ENCODE data around the gene NSD1.

Gene NSD1

GRCh38 chr5:177089825-177090641 is 43.5 kb upstream of the NSD1 start:
- Histone ChIP-seq H3K79me2 (ENCODE audit: control insufficient read depth, low read length) (no peaks in the 10 kb centered on the region), H3K9me3 (ENCODE audit: control insufficient read depth, insufficient read depth, low read length) (no peaks in the 10 kb centered on the region), H3K4me3 (ENCODE audit: low read length) (no peak overlapping the region), H3F3A (ENCODE audit: control insufficient read depth, insufficient read depth) (peaks cover 12% of the 10 kb centered on the region), H3K4me1 (ENCODE audit: control insufficient read depth, low read length) (peaks cover 24% of the 10 kb centered on the region), H3K36me3 (ENCODE audit: control insufficient read depth, low read length) (no peaks in the 10 kb centered on the region), H3K27me3 (ENCODE audit: control insufficient read depth, low read length) (no peaks in the 10 kb centered on the region), H3K4me2 (ENCODE audit: low read length) (no peak overlapping the region), H3K9me2 (replicated peaks; ENCODE audit: control insufficient read depth, low read length) (no peaks in the 10 kb centered on the region), H3K27ac (ENCODE audit: low read depth, low read length) (no peak overlapping the region), H4K20me1 (ENCODE audit: control insufficient read depth, insufficient read depth, low read depth, low read length) (no peaks in the 10 kb centered on the region)
- no peak for TF ChIP-seq EZH2phosphoT487 (IDR thresholded peaks at IDR 0.05; ENCODE audit: borderline replicate concordance, low read length)
- TF ChIP-seq CTCF (IDR thresholded peaks at IDR 0.05; ENCODE audit: low read depth, low read length, poor library complexity, severe bottlenecking): no peak

GRCh38 chr5:177090813-177091212 is 42.8 kb upstream of the NSD1 start:
- TF ChIP-seq CTCF (IDR thresholded peaks at IDR 0.05; ENCODE audit: low read depth, low read length, poor library complexity, severe bottlenecking): no peak
- no peak for TF ChIP-seq EZH2phosphoT487 (IDR thresholded peaks at IDR 0.05; ENCODE audit: borderline replicate concordance, low read length)
- Histone ChIP-seq H3K9me3 (ENCODE audit: control insufficient read depth, insufficient read depth, low read length) (no peaks in the 10 kb centered on the region), H3K27me3 (ENCODE audit: control insufficient read depth, low read length) (no peaks in the 10 kb centered on the region), H3K4me3 (ENCODE audit: low read length) (no peak overlapping the region), H3K79me2 (ENCODE audit: control insufficient read depth, low read length) (no peaks in the 10 kb centered on the region), H3K4me1 (ENCODE audit: control insufficient read depth, low read length) (peaks cover 16% of the 10 kb centered on the region), H3K4me2 (ENCODE audit: low read length) (no peak overlapping the region), H3K9me2 (replicated peaks; ENCODE audit: control insufficient read depth, low read length) (no peaks in the 10 kb centered on the region), H4K20me1 (ENCODE audit: control insufficient read depth, insufficient read depth, low read depth, low read length) (no peaks in the 10 kb centered on the region), H3K36me3 (ENCODE audit: control insufficient read depth, low read length) (no peaks in the 10 kb centered on the region), H3K27ac (ENCODE audit: low read depth, low read length) (no peak overlapping the region), H3F3A (ENCODE audit: control insufficient read depth, insufficient read depth) (peaks cover 6% of the 10 kb centered on the region)

- H4K20me1 ChIP-seq (ENCODE audit: control insufficient read depth, insufficient read depth, low read depth, low read length): no peaks in the 10 kb centered on the region
- H3F3A ChIP-seq (ENCODE audit: control insufficient read depth, insufficient read depth): peaks cover 2% of the 10 kb centered on the region
- TF ChIP-seq EZH2phosphoT487 (IDR thresholded peaks at IDR 0.05; ENCODE audit: borderline replicate concordance, low read length): no peak
- TF ChIP-seq CTCF (IDR thresholded peaks at IDR 0.05; ENCODE audit: low read depth, low read length, poor library complexity, severe bottlenecking): no peak
- no peak overlapping the region for H3K4me2 ChIP-seq (ENCODE audit: low read length)
- H3K9me3 ChIP-seq (ENCODE audit: control insufficient read depth, insufficient read depth, low read length): no peaks in the 10 kb centered on the region
- H3K36me3 ChIP-seq (ENCODE audit: control insufficient read depth, low read length): no peaks in the 10 kb centered on the region
- H3K4me1 ChIP-seq (ENCODE audit: control insufficient read depth, low read length): peaks cover 12% of the 10 kb centered on the region
- H3K4me3 ChIP-seq (ENCODE audit: low read length): no peak overlapping the region
- no peaks in the 10 kb centered on the region for H3K9me2 ChIP-seq (replicated peaks; ENCODE audit: control insufficient read depth, low read length)
- H3K27me3 ChIP-seq (ENCODE audit: control insufficient read depth, low read length): no peaks in the 10 kb centered on the region
- H3K79me2 ChIP-seq (ENCODE audit: control insufficient read depth, low read length): no peaks in the 10 kb centered on the region
- H3K27ac ChIP-seq (ENCODE audit: low read depth, low read length): no peak overlapping the region
Measured at GRCh38 chr5:177091232-177091631, 42.3 kb upstream of the NSD1 start.

Measured in DOHH2 (cell line).